NCI-H1092 treated with DMSO at 0.1 percent for 48 hours (cell line): ENCODE measurements around the gene MCM3AP.

Experiments
- DNase-seq: peaks from one replicate; lab custom pipeline; 2025; lab: John Stamatoyannopoulos, UW

Gene MCM3AP

GRCh38 chr21:46273341-46273740, 12.1 kb downstream of the MCM3AP start:
- DNase-seq = no peak

- DNase-seq = no peak
Measured at GRCh38 chr21:46269466-46269865, 15.9 kb downstream of the MCM3AP start.

GRCh38 chr21:46268371-46268770, 17.0 kb downstream of the MCM3AP start:
- DNase-seq = no peak

- no peak for DNase-seq
Measured at GRCh38 chr21:46266946-46267345, 18.5 kb downstream of the MCM3AP start.

DNA sequence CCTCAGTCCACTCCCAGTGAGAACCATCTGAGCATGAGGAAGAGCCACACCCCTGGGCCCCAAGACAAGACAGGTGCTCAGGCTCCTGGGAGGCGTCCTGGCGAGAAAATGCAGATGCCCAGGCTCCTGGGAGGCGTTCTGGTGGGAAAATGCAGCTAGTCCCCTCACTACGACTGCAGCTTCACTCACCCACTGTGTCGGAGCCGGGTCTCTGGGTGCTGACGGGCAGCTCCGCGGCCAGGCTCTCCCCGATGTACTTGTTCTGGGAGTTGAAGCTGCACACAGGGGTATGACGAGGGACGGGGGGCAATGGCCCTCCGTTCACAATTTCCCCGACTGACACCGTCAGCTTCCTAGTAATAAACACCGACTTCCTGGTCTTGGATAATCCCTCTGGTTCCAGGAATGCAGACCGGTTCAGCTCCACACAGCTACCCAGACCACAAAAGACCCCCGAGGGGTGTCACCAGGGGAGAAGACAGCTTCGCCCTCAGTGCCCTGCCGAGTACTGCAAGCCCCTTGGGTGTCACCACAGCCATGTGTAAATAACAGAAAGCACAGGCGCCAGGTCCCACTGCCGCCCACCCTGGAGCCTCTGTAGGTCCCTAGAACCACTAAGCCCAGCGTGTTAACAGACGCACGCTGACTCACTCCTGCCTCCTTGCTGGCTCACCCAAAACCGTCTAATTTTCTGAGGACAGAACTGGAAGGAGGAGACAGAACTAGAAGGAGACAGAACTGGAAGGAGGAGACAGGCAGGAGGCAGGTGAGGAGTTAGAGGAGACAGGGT, 19.5 kb downstream of the MCM3AP start:
- no peak for DNase-seq

GRCh38 chr21:46264690-46265144, 20.7 kb downstream of the MCM3AP start:
- no peak for DNase-seq

GRCh38 chr21:46264046-46264689, 21.2 kb downstream of the MCM3AP start:
- no peak for DNase-seq

GRCh38 chr21:46256501-46256994, 28.9 kb downstream of the MCM3AP start:
- no peak for DNase-seq

- no peak for DNase-seq
Measured at GRCh38 chr21:46255758-46256337, 29.6 kb downstream of the MCM3AP start.

- no peak for DNase-seq
Measured at GRCh38 chr21:46255166-46255565, 30.2 kb downstream of the MCM3AP start.

DNA sequence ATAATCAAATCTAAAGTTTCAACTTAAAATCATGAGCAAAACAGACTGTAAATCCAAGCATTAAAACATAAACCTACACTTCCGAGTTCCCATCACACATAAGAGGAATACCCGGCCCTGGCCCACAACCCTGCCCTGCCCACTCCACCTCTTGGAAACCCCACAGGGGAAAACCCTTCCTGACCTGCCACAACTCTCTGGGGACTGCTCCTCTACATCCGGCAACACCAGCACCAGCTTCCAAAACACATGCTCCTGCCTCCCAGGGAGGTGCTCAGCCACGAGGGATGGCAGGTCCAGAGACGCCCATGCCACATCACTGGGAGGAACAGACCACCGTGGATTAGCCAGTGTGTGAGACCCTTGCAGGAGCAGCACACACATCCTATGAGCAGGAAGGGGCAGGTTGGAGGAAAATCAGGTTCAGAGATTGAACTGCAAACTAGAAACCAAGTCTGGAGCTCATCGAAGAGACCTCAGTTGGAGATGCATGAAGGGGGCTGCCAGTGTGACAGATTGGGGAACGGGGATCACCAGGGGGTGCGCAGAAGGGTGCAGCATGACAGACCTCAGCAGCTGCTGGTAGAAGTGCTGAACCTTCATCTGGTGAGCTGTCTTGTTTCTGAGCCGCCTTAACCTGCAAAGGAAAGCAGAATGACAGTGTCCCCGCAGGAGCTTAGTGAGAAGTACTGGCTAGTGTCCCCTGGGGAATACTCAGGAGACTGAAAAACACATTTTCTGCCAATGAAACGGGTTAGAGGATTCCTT, 31.0 kb downstream of the MCM3AP start:
- no peak for DNase-seq

- no peak for DNase-seq
Measured at GRCh38 chr21:46253610-46254124, 31.7 kb downstream of the MCM3AP start.

- no peak for DNase-seq
Measured at GRCh38 chr21:46252840-46253239, 32.6 kb downstream of the MCM3AP start.

- DNase-seq = no peak
Measured at GRCh38 chr21:46250146-46250725, 35.2 kb downstream of the MCM3AP start.

DNA sequence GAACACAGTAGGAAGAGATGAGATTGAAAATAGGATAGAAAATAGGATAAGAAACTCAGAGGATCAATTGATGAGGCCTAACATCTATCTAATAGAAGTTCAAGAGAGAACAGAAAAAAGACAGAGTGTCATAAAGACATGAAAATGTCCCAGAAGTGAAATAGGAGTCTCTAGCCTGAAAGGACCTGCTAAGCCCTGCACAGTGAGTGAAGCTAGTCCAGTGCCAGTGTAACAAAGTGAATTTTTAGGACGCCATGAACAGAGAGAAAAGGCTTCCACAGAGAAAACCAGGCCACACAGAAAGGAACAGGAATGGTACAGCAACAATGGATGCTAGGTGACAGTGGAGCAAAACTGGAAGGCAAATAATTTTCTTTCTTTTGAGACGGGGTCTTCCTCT, 36.6 kb downstream of the MCM3AP start:
- no peak for DNase-seq

- DNase-seq = no peak
Measured at GRCh38 chr21:46248422-46248782, 37.0 kb downstream of the MCM3AP start.

- no peak for DNase-seq
Measured at GRCh38 chr21:46247699-46248421, 37.6 kb downstream of the MCM3AP start.

DNA sequence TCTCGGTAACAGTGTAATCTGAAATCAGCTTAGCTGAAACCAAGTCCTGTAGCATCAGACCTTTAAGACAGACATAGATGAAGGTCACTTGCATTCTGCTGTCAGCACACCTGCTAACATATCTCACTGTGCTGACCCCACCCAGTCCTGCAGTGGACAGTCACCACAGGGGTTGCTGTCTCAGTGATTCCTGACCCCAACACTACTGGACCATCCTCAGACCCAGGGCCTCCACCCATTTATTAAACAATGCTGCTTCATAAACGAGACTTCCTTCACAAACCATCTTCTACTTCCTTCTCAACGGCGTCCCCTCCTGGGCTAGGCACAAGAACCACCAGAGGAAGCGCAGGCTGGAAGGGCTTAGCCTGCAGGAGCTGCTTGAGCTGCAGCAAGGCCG, 39.1 kb downstream of the MCM3AP start:
- no peak for DNase-seq

- DNase-seq = no peak
Measured at GRCh38 chr21:46245213-46245915, 40.0 kb downstream of the MCM3AP start.

GRCh38 chr21:46244602-46245001, 40.8 kb downstream of the MCM3AP start:
- DNase-seq = no peak
